PC-9 (cell line): ENCODE measurements around the gene SCLY.

Experiments used
- EZH2 ChIP-seq: fragments of 200-600 bp; sonication (generic); IDR thresholded peaks from 2 replicates; pipeline ENCODE4 v1.8.0; 2017; ENCODE audit warnings: antibody characterized with exemption, low read depth
- TF ChIP-seq, protein P1 (sequence below): fragments of 200-600 bp; sonication (generic); conservative IDR thresholded peaks from 2 replicates; pipeline ENCODE4 v1.6.1; 2017; ENCODE audit warnings: mixed run types, antibody characterized with exemption, mild to moderate bottlenecking, moderate library complexity

DNA sequence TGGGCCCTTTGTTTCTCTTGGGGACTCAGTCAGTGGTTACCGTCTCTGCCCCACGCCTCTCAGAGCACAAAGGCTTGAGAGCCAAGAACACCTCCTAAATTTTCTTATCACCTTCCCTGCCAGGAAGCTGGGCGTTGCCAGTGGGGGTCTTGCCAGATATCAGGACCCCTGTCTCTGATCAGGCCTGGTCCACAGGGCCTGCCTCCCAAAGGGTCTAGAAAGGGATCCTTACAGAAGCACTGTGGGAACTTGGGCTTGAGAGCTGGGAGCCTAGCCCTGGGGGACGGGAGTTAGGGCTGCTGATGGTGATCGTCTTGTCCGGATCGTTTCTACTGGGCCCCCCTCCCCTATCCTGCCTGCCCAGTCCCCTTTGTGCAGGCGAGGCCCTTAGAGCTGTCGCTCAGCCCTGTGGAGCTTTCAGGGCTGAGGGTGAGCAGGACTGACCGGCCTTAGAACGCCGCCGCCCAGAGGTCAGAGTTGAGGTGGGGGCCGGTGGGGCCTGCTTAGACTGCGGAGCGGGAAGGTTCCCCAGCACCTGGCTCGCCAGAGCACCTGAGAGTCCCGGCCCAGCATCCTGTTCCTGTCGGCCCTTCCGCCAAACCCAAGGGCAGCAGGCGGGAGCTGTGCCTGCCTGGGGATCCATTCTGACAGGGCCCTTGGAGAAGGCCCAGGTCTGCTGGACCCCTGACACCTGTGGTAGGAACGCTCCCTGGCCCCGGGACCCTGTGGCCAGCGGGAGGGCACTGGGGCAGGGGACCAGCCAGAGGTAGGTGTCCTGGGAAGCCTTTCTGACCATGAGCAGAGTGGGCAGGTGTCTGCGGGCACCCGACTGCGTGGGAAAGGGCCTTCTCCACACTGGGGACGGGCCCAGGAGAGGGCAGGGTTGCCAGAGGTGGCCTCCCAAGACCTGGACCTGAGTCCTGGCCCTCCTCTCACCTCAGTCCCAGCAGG, 40.3 kb downstream of the SCLY start:
- TF ChIP-seq, protein P1, sequence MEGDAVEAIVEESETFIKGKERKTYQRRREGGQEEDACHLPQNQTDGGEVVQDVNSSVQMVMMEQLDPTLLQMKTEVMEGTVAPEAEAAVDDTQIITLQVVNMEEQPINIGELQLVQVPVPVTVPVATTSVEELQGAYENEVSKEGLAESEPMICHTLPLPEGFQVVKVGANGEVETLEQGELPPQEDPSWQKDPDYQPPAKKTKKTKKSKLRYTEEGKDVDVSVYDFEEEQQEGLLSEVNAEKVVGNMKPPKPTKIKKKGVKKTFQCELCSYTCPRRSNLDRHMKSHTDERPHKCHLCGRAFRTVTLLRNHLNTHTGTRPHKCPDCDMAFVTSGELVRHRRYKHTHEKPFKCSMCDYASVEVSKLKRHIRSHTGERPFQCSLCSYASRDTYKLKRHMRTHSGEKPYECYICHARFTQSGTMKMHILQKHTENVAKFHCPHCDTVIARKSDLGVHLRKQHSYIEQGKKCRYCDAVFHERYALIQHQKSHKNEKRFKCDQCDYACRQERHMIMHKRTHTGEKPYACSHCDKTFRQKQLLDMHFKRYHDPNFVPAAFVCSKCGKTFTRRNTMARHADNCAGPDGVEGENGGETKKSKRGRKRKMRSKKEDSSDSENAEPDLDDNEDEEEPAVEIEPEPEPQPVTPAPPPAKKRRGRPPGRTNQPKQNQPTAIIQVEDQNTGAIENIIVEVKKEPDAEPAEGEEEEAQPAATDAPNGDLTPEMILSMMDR = no peak
- TF ChIP-seq EZH2 = no peak
